Caco-2 (cell line): ENCODE measurements around the gene HDAC4. TPM values are rescaled to one million over a fixed set of nuclear protein-coding genes. Genes with fewer than 3 reads are reported as not detected.

ENCODE experiments used
- BruUV-seq: library from RNA; stranded (reverse); fragments of 400-500 nt; replicated peaks from 2 replicates; lab custom pipeline; 2021; lab: Mats Ljungman, UMichigan
- CTCF ChIA-PET: fragments of 300-600 bp; sonication (Branson Sonifier 250); formaldehyde crosslinking; loops from one replicate; lab custom pipeline; 2022; ENCODE audit warnings: antibody characterized with exemption; lab: Charles Lee
- POLR2A ChIA-PET: fragments of 300-600 bp; sonication (Branson Sonifier 250); formaldehyde crosslinking; loops from one replicate; lab custom pipeline; 2022; ENCODE audit warnings: antibody characterized with exemption; lab: Charles Lee
- DNase-seq, 2 experiments: peaks; one replicate each; pipeline versions ENCODE4 v3.0.0 to v3.0.0-alpha.2; 2020 to 2022
- H3K27me3 ChIP-seq: replicated peaks from 2 replicates; pipeline ENCODE4 v1.6.0; 2011; ENCODE audit warnings: low read length; ENCODE audit not compliant: control insufficient read depth, insufficient read depth
- H3K36me3 ChIP-seq: 2 replicates; pipeline ENCODE4 v1.5.1; 2011; ENCODE audit warnings: low read length; ENCODE audit not compliant: control insufficient read depth, insufficient read depth
- H3K4me1 ChIP-seq: fragments of 250-450 bp; sonication (Bioruptor Pico); 2 replicates; pipeline ENCODE4 v1.5.1; 2020; ENCODE audit warnings: mild to moderate bottlenecking
- H3K4me3 ChIP-seq: 2 replicates; pipeline ENCODE4 v1.5.1; 2011; ENCODE audit warnings: low read depth, mild to moderate bottlenecking, control low read depth, low read length
- H3K9me3 ChIP-seq: fragments of 250-450 bp; sonication (Bioruptor Pico); 2 replicates; pipeline ENCODE4 v1.5.1; 2020; ENCODE audit warnings: mild to moderate bottlenecking, moderate library complexity
- H3K27ac Mint-ChIP-seq: one replicate; pipeline ENCODE4 v1.8.0; 2022; ENCODE audit warnings: mixed read lengths; ENCODE audit not compliant: unreplicated experiment
- H3K27me3 Mint-ChIP-seq: one replicate; pipeline ENCODE4 v1.8.0; 2022; ENCODE audit warnings: mixed read lengths; ENCODE audit not compliant: insufficient read depth, unreplicated experiment
- H3K36me3 Mint-ChIP-seq: one replicate; pipeline ENCODE4 v1.8.0; 2022; ENCODE audit warnings: mild to moderate bottlenecking, mixed read lengths; ENCODE audit not compliant: insufficient read depth, unreplicated experiment
- H3K4me1 Mint-ChIP-seq: one replicate; pipeline ENCODE4 v1.8.0; 2022; ENCODE audit warnings: low read depth, mixed read lengths; ENCODE audit not compliant: unreplicated experiment
- H3K4me3 Mint-ChIP-seq: one replicate; pipeline ENCODE4 v1.8.0; 2022; ENCODE audit warnings: mild to moderate bottlenecking, moderate library complexity, mixed read lengths; ENCODE audit not compliant: unreplicated experiment
- H3K9me3 Mint-ChIP-seq: one replicate; pipeline ENCODE4 v1.8.0; 2022; ENCODE audit warnings: mixed read lengths; ENCODE audit not compliant: unreplicated experiment
- intact Hi-C: fragments of 100-400 bp; cut with micrococcal nuclease; formaldehyde crosslinking; loops from one replicate; pipeline ENCODE4 v1.10.0; 2022; ENCODE audit not compliant: unreplicated experiment
- total RNA-seq: library from RNA; stranded (reverse); gene quantifications from 2 replicates; pipeline ENCODE4 v1.2.3, GENCODE V29; 2022
- TF ChIP-seq, protein P1 (sequence below), 2 experiments: fragments of 200-600 bp in 1 of 2; IDR thresholded peaks; 1 replicate in 1 of 2; 2 replicates in 1 of 2; pipeline versions ENCODE4 v1.5.1 to v1.8.0; 2011 to 2022; ENCODE audit warnings: antibody characterized with exemption in 1 of 2, control low read depth in 1 of 2, inconsistent platforms in 1 of 2, low read depth in 1 of 2, low read length in 1 of 2, mild to moderate bottlenecking in 1 of 2, moderate library complexity in 1 of 2; ENCODE audit not compliant: insufficient read depth in 1 of 2, severe bottlenecking in 1 of 2, unreplicated experiment in 1 of 2

Gene HDAC4
- total RNA-seq, 1 experiment from 2014 or later: 15.5 TPM

DNA sequence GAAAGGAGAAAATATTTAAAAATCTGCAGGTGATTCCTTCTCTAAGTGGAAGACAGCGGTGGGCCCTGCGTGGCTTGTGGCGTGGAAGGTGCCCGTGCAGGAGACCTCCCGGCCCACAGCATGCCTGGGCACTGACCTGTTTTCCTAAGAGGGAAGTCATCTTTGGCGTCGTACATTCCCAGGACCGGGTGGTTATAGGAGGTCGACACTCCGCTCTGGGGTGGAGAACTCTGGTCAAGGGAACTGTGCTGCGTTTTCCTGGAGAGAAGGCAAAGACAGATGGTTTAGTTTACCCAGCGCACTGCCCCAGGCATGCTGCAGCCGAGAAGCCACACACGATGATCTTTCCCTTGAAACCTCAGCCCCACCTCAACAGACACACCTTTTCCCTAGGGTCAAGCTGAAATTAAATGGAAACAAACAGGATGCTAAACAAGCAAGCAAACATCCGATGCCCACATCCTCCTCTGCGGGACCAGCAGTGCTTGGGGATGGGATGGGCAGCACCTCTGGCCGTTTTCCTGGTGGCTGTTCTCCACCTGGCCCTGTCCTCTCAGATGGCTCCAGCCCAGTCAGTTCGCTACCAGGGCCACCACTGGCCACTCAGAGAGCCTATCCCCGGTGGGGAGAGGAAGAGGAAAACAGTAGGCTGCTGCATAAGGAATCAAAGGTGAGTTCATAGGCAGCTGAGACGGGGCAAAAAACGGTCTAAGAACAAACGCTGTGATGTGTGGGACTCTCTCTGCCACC, 244.1 kb downstream of the HDAC4 start:
- ChIA-PET POLR2A (no interaction called here), CTCF (interaction anchor here (0.6 kb wide), 1 partner anchor 56 kb away, joined by 3 read pairs; no protein-coding TSS in a partner anchor)
- H3K9me3 Mint-ChIP-seq: no peaks in the 10 kb centered on the region
- TF ChIP-seq, protein P1, sequence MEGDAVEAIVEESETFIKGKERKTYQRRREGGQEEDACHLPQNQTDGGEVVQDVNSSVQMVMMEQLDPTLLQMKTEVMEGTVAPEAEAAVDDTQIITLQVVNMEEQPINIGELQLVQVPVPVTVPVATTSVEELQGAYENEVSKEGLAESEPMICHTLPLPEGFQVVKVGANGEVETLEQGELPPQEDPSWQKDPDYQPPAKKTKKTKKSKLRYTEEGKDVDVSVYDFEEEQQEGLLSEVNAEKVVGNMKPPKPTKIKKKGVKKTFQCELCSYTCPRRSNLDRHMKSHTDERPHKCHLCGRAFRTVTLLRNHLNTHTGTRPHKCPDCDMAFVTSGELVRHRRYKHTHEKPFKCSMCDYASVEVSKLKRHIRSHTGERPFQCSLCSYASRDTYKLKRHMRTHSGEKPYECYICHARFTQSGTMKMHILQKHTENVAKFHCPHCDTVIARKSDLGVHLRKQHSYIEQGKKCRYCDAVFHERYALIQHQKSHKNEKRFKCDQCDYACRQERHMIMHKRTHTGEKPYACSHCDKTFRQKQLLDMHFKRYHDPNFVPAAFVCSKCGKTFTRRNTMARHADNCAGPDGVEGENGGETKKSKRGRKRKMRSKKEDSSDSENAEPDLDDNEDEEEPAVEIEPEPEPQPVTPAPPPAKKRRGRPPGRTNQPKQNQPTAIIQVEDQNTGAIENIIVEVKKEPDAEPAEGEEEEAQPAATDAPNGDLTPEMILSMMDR (IDR thresholded peaks at IDR 0.05; ENCODE audit: insufficient read depth in 1 of 2, low read depth in 1 of 2, low read length in 1 of 2, severe bottlenecking in 1 of 2, unreplicated experiment in 1 of 2): no peak
- DNase-seq: no peak
- intact Hi-C loops: no loop called here
- no peaks in the 10 kb centered on the region for H3K4me1 Mint-ChIP-seq
- Histone ChIP-seq H3K4me1 (no peaks in the 10 kb centered on the region), H3K4me3 (no peak overlapping the region), H3K36me3 (no peaks in the 10 kb centered on the region), H3K27me3 (no peaks in the 10 kb centered on the region), H3K9me3 (no peaks in the 10 kb centered on the region)
- H3K27me3 Mint-ChIP-seq: no peaks in the 10 kb centered on the region
- H3K27ac Mint-ChIP-seq: no peak overlapping the region
- BruUV-seq: no TSS peak
- H3K36me3 Mint-ChIP-seq: no peaks in the 10 kb centered on the region
- H3K4me3 Mint-ChIP-seq: no peak overlapping the region

- no peak overlapping the region for H3K27ac Mint-ChIP-seq
- intact Hi-C loops: no loop called here
- H3K9me3 ChIP-seq: no peaks in the 10 kb centered on the region
Measured at GRCh38 chr2:239155806-239156480, 244.9 kb downstream of the HDAC4 start.

More at GRCh38 chr2:239155806-239156480, 244.9 kb downstream of the HDAC4 start:
- H3K4me1 ChIP-seq: no peaks in the 10 kb centered on the region
- no peaks in the 10 kb centered on the region for H3K36me3 Mint-ChIP-seq
- TF ChIP-seq, protein P1 (IDR thresholded peaks at IDR 0.05; ENCODE audit: insufficient read depth in 1 of 2, low read depth in 1 of 2, low read length in 1 of 2, severe bottlenecking in 1 of 2, unreplicated experiment in 1 of 2): no peak
- DNase-seq: no peak
- no peak overlapping the region for H3K4me3 Mint-ChIP-seq
- H3K9me3 Mint-ChIP-seq: no peaks in the 10 kb centered on the region
- no peaks in the 10 kb centered on the region for H3K27me3 ChIP-seq
- no peaks in the 10 kb centered on the region for H3K36me3 ChIP-seq
- H3K4me1 Mint-ChIP-seq: no peaks in the 10 kb centered on the region
- H3K27me3 Mint-ChIP-seq: no peaks in the 10 kb centered on the region
- no peak overlapping the region for H3K4me3 ChIP-seq
- POLR2A ChIA-PET: no interaction called here
- CTCF ChIA-PET: no interaction called here
- no TSS peak for BruUV-seq
